ENCODE data around the gene CT45A1.
"Not testable (repeated sequence)": the region's sequence is repeated elsewhere in the genome, so short reads cannot be mapped to it uniquely, and the experiment has no call there.

Gene CT45A1, protein sequence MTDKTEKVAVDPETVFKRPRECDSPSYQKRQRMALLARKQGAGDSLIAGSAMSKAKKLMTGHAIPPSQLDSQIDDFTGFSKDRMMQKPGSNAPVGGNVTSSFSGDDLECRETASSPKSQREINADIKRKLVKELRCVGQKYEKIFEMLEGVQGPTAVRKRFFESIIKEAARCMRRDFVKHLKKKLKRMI

DNA sequence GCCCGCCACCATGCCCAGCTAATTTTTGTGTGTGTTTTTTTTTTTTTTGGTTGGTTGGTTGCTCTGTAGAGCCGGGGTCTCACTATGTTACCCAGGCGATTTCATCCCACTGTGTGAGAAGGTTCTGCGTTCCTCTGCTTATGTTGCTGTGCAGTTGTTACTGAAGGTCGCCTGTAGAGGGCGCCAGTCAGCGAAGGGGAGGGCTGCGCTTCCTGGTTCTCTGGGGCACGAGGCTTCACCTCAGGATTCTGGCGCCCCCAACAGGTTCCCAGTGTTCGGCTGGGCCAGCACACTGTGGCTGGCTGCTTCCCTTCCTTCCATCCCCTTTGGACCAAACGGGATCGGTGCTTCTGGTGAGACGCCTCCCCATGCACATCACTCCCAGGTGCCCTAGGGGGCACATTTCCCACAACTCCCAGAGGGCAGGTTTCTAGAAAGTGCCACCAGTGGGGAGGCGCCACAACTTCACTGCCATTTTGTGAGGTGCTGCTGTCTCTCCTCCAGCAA is at the start of gene CT45A1:
CT45A1 (plus strand) TSS at position 457 of the 507 bp plus-strand sequence. CDS start 5,302 bp downstream, outside the sequence.
- intact Hi-C loops (cut with DNase I); DNase-seq: not testable (repeated sequence)

DNA sequence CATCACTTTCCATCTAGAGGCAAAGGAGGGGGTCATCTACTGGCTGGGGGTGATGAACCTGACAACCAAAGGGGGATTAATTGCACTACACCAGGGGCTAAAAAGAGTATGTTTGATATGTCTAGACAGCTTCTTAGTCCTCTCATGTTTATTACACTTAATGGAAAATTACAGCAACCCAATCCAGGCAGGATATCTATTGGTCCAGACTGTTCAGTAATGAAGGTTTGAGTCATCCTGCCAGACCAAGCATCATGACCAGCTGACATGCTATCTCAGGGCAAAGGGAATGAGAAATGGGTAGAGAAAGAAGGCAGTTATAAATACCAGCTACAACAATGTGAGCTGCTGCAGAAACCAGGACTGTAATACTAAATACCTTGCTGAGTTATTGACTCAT is 40.5 kb upstream of the CT45A1 start:
- DNase-seq; intact Hi-C loops (cut with DNase I): not testable (repeated sequence)

DNA sequence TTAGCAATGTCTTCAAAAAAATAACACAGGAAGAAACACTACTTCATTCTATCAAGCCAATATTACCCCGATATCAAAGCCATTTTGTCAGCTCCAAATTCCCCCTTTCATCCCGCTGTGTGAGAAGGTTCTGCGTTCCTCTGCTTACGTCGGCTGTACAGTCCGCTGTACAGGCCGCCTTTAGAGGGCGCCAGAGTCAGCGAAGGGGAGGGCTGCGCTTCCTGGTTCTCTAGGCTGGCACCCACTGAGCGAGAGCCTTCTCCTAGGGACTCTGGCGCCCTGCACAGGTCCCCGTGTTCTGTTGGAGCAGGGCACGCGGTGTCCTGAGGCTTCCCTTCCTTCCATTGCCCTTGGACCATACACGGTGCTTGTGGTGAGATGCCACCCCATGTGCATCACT is 25.3 kb upstream of the CT45A1 start:
- DNase-seq: peak in 1 of 10 donors; percentile 21
- intact Hi-C loops (cut with DNase I): no loop called here

DNA sequence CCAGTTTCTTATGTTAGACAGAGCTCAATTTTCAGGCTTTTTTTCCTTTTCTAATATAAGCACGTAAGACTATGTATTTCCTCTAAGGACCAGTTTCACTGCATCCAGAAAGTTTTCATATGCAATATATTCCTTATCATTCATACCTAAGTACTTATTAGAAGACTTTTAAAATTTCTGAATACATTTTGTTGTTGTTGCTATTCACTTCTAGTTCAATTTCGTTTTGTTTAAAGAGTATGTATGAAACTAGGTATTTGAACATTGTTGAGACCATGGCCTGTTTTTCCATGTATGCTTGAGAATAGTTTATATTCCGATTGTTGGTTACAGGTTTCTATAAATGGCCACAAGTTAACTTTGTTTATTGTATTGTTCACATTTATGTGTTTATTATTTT is 18.0 kb upstream of the CT45A1 start:
- intact Hi-C loops (cut with DNase I): no loop called here
- no peak for DNase-seq

DNA sequence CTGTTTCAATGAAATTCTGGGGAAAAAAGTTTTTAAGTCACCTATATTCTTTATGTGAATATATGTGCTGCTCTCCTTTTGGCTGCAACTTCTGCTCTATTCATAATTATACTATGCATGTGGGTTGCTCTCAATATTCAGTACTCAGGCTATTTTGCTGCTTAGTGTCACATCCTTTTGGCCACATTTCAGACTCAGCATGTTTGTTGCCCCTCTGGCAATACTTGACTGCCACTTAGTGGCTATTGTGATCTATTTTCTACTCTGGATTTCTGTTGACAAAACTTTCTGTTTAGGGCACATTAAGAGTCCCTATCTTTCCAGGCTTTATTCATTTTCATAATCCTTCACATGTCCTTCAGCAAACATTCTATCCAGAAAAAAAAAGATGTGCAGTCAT is 15.8 kb upstream of the CT45A1 start:
- intact Hi-C loops (cut with DNase I): no loop called here

DNA sequence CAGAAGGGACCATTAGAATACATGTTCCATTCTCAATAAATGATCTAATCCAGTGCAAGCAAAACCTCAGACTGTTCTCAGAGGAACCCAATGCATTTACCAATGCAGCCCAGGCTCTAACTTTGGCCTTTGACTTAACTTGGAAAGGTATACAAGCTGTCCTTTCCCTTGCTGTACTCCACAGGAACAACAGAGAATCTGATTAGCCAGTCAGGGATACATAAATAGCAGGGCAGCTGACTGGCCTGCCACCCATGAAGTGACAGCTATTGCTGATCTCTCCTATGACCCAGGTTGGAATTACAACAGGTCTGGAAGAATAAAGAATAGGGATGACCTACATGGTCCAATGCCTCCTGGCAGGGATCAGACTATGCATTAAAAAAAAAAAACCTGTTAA is 14.5 kb upstream of the CT45A1 start:
- intact Hi-C loops (cut with DNase I): no loop called here
- no peak for DNase-seq

More for the DNA sequence above, 15.8 kb upstream of the CT45A1 start:
- DNase-seq: no peak

DNA sequence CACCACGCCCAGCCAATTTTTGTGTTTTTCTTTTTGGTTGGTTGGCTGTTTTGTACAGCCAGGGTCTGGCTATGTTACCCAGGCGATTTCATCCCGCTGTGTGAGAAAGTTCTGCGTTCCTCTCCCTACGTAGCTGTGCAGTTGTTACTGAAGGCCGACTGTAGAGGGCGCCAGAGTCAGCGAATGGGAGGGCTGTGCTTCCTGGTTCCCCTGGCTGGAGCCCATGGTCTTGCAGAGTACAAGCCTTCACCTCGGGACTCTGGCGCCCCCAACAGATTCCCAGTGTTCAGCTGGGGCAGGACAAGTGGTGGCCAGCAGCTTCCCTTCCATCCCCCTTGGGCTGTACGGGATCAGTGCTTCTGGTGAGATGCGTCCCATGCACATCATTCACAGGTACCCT is 5.6 kb upstream of the CT45A1 start:
- DNase-seq: peak in 1 of 10 donors; percentile 82
- intact Hi-C loops (cut with DNase I): no loop called here

DNA sequence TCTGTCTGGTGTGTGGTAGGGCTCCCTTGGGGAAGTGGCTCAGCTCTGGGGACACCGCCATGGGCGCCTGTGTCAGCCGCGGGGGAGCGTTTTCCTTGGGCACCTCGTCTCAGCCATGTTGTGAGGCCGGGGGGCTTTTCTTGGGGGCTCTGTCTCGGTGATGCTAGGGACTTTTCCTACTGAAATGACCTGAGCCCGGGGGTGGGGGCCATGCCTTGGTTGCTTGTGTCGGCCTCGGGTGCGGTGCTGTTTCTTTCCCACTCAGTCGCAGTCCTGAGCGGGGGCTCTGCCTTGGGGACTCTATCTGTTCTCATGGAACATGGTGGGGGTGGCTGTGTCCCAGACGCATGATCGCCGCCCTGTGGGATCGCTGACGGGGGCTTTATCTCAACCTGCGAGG is 356 bp downstream of the CT45A1 start:
- intact Hi-C loops (cut with DNase I): no loop called here
- DNase-seq: peak in 1 of 10 donors; percentile 67

DNA sequence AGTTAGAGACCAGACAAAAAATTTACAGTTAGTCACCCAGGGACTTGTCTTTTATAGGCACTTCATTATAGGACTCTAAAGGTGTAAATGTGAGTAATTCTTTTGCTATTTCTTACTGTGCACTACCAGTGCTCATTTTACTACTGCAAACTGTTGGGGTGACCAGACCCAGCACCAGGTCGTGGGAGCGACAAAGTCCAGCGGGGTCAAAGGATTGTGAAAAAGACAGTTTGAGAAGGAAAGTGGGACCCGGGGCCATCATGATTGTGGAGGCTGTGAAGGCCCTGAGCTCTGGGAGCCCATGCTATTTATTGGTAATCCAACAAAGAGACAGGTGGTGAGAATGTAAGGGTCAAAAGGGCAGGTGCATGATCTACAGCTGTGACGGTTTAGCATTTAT is 21.2 kb downstream of the CT45A1 start:
- intact Hi-C loops (cut with DNase I): not testable (repeated sequence)
- DNase-seq: peak in 1 of 10 donors; percentile 57

DNA sequence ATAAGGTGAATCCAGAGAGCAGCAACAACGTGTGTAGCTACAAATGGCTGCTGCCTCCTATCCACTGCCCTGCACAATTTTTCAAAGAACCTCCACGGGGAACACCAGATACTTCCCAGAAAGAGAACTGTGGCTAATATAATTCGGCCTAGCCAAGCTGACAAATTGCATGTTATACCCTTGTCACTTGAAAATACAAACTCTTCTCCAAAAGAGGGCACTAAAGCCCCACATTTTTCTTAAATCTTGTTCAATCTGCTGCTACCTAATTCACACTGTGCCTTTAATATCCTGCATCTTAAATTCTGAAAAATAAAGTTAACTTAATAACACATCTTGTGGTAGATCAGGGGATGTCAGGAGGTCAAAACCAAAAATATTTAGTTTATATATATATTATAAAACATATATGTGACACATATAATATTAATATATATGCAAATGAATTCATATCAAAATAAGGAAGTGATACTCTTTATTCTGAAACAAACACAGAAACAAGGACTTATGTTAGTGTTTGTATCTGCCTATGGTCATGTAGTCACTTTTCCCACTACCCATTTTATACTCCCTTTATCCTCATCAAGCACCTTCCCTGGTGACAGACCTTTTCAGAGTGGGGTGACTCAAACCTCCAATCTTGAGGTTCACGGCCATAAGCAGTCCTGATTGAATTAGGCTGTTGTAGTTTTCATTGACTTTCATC is 24.1 kb downstream of the CT45A1 start:
- intact Hi-C loops (cut with DNase I): no loop called here
- DNase-seq: no peak

DNA sequence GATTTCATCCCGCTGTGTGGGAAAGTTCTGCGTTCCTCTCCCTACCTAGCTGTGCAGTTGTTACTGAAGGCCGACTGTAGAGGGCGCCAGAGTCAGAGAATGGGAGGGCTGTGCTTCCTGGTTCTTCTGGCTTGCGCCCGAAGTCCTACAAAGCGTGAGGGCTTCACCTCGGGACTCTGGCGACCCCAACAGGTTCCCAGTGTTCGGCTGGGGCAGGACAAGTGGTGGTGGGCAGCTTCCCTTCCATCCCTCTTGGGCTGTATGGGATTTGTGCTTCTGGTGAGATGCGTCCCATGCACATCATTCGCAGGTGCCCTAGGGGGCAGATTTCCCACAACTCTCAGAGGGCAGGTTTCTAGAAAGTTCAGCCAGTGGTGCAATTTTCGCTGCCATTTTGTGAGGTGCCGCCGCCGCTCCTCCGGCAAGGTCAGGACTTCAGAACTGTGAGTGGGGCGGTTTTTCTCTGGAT is 27.3 kb downstream of the CT45A1 start:
- intact Hi-C loops (cut with DNase I): no loop called here
- DNase-seq: peak in 7 of 10 donors; percentile 10 to 82 (median 24)

DNA sequence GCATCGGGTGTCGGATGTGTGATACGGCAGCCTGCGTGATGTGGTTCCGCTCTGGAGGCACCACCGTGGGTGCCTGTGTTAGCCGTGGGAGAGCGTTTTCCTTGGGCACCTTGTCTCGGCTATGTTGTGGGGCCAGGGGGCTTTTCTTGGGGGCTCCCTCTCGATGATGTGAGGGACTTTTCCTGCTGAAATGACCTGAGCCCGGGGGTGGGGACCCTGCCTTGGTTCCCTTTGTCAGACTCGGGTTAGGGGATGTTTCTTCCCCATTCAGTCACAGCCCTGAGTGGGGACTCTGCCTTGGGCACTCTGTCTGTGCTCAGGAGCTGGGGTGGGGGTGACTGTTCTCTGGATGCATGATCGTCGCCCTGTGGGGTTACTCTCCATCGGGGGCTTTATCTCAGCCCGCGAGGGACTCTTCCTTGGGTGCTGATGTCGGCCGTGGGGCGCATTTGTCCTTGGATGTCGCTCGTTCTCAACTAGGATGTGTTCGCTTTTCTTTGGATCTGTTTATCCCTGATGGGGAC is 27.8 kb downstream of the CT45A1 start:
- peak in 2 of 10 donors; percentile 50 to 59 for DNase-seq
- intact Hi-C loops (cut with DNase I): no loop called here

DNA sequence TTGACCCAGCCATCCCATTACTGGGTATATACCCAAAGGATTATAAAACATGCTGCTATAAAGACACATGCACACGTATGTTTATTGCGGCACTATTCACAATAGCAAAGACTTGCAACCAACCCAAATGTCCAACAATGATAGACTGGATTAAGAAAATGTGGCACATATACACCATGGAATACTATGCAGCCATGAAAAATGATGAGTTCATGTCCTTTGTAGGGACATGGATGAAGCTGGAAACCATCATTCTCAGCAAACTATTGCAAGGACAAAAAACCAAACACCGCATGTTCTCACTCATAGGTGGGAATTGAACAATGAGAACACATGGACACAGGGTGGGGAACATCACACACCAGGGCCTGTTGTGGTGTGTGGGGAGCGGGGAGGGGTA is 31.3 kb downstream of the CT45A1 start:
- DNase-seq; intact Hi-C loops (cut with DNase I): not testable (repeated sequence)

DNA sequence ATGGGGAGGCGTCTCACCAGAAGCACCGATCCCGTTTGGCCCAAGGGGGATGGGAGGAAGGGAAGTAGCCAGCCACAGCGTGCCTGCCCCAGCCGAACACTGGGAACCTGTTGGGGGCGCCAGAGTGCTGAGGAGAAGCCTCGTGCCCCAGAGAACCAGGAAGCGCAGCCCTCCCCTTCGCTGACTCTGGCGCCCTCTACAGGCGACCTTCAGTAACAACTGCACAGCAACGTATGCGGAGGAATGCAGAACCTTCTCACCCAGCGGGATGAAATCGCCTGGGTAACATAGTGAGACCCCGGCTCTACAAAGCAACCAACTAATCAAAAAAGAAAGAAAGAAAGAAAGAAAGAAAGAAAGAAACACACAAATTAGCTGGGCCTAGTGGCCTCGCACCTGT is 54.7 kb downstream of the CT45A1 start, which contains the start of gene CT45A3:
CT45A3 (minus strand) TSS at position 101 of the 400 bp plus-strand sequence. CDS start 3,747 bp downstream, outside the sequence.
- intact Hi-C loops (cut with DNase I): not testable (repeated sequence)

More for the DNA sequence above, 54.7 kb downstream of the CT45A1 start, which contains the start of gene CT45A3:
- not testable (repeated sequence) for DNase-seq

Measured in posterior cingulate gyrus (tissue), 11 donors.